Cardiac muscle cell (in vitro differentiated cells and primary cell): ENCODE data around the gene MRPL39. TPM values are rescaled to one million over a fixed set of nuclear protein-coding genes. Genes with fewer than 3 reads are reported as not detected.
A peak's percentile ranks its signal among the peaks of the same experiment; 100 is the strongest.

Experiments used
- DNase-seq, 2 donors: peaks; one replicate each; pipeline versions ENCODE4 v3.0.0 to v3.0.0-alpha.2; 2010 to 2017; ENCODE audit warnings: low read depth in 1 of 2, low spot score in 1 of 2
- H3K27ac ChIP-seq: fragments of 200-600 bp; sonication (generic); 2 replicates; pipeline ENCODE4 v1.5.1; 2016
- H3K27me3 ChIP-seq: fragments of 200-600 bp; sonication (generic); 2 replicates; pipeline ENCODE4 v1.6.0; 2016; ENCODE audit warnings: control low read depth
- H3K36me3 ChIP-seq: fragments of 200-600 bp; sonication (generic); 2 replicates; pipeline ENCODE4 v1.5.1; 2016; ENCODE audit warnings: control low read depth
- H3K4me1 ChIP-seq: fragments of 200-600 bp; sonication (generic); 2 replicates; pipeline ENCODE4 v1.8.1; 2017; ENCODE audit warnings: low read depth, mild to moderate bottlenecking, mixed run types
- H3K4me3 ChIP-seq: fragments of 200-600 bp; sonication (generic); 2 replicates; pipeline ENCODE4 v1.5.1; 2016; ENCODE audit warnings: mild to moderate bottlenecking
- H3K9me3 ChIP-seq: fragments of 200-600 bp; sonication (generic); 2 replicates; pipeline ENCODE4 v1.5.1; 2017; ENCODE audit warnings: low read depth, mild to moderate bottlenecking, control low read depth
- polyA plus RNA-seq: library from polyadenylated mRNA; unstranded; fragments of >200 nt; fragmentation: Nextera tagmentation; extraction: Ambion mirVana; gene quantifications from 2 replicates; pipeline ENCODE4 v1.2.1, GENCODE V29; 2016
- total RNA-seq: library from RNA; depleted of rRNA; stranded (reverse); fragments of >200 nt; gene quantifications from 2 replicates; pipeline ENCODE4 v1.2.3, GENCODE V29; 2016
- TF ChIP-seq, protein P1 (sequence below): IDR thresholded peaks from 2 replicates; pipeline ENCODE4 v1.5.1; 2012; ENCODE audit warnings: low read depth, mild to moderate bottlenecking, low read length

MRPL39 gene
- total and polyA plus RNA-seq, 2 experiments from 2014 or later, result 25.1 to 87.9 TPM

DNA sequence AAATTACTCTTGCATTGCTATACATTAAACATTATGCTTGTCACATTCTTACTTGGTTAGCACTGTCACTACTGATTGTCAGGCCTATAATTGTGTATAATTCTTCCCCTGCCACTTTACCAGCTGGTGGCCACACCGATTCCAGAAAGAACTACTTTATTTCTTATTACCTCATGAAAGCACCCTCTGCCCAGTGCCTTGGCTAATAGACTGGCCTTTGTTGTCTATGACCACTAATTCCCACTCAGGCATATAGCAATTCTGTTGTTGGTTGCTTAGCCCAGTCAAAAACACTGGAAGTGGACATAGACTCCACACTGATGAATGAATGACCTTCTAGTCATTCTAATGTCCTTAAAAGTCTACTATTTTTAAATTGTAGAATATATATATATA, 35.6 kb downstream of the MRPL39 start:
- no peak overlapping the region for H3K4me3 ChIP-seq

DNA sequence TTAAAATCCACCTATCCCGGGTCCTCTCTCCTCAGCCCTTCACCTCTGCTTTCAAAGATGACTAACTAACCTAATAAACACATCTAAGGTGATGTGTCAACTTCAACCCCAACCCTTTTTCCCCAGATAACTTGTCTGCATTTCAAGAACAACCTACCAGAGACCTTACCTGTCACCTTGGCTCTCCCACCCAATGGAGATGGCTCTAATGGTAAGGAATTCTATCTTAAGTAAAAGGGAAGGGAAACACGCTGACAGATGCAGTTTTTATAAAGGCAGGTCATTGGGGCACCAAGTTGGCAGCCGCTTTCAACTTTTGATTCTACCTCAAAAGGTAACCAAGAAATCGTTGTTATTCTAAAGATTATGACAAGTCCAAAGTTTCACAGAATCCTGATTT, 37.6 kb downstream of the MRPL39 start:
- no peak for DNase-seq
- Histone ChIP-seq H3K4me1 (no peaks in the 10 kb centered on the region), H3K4me3 (no peak overlapping the region), H3K36me3 (no peaks in the 10 kb centered on the region), H3K27ac (no peak overlapping the region), H3K27me3 (no peaks in the 10 kb centered on the region), H3K9me3 (no peaks in the 10 kb centered on the region)
- TF ChIP-seq, protein P1, sequence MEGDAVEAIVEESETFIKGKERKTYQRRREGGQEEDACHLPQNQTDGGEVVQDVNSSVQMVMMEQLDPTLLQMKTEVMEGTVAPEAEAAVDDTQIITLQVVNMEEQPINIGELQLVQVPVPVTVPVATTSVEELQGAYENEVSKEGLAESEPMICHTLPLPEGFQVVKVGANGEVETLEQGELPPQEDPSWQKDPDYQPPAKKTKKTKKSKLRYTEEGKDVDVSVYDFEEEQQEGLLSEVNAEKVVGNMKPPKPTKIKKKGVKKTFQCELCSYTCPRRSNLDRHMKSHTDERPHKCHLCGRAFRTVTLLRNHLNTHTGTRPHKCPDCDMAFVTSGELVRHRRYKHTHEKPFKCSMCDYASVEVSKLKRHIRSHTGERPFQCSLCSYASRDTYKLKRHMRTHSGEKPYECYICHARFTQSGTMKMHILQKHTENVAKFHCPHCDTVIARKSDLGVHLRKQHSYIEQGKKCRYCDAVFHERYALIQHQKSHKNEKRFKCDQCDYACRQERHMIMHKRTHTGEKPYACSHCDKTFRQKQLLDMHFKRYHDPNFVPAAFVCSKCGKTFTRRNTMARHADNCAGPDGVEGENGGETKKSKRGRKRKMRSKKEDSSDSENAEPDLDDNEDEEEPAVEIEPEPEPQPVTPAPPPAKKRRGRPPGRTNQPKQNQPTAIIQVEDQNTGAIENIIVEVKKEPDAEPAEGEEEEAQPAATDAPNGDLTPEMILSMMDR, result no peak

More for the DNA sequence above, 35.6 kb downstream of the MRPL39 start:
- Histone ChIP-seq H3K27ac (no peak overlapping the region), H3K36me3 (no peaks in the 10 kb centered on the region), H3K9me3 (no peaks in the 10 kb centered on the region), H3K27me3 (no peaks in the 10 kb centered on the region), H3K4me1 (no peaks in the 10 kb centered on the region)
- no peak for DNase-seq
- TF ChIP-seq, protein P1, result no peak

DNA sequence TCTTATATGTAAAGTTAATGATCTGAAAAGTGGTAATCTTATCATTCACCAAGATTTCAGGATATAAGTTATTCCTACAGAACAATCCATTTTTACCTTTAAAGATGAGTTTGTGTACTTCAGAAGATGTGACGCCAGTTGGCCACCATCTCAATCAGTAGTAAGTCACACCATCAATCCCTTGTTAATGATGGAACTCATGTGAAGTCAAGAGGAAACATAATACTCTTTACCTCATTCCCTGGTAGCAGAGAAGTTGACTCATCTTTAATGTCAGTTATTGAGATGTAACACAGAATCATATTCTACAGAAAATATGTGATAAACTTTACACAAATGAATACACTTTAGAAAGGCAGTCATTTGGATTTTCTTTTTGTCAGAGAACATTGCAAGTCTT, 38.2 kb downstream of the MRPL39 start:
- DNase-seq, result no peak
- Histone ChIP-seq H3K27ac (no peak overlapping the region), H3K4me1 (no peaks in the 10 kb centered on the region), H3K27me3 (no peaks in the 10 kb centered on the region), H3K36me3 (no peaks in the 10 kb centered on the region), H3K4me3 (no peak overlapping the region), H3K9me3 (no peaks in the 10 kb centered on the region)
- TF ChIP-seq, protein P1, result no peak

DNA sequence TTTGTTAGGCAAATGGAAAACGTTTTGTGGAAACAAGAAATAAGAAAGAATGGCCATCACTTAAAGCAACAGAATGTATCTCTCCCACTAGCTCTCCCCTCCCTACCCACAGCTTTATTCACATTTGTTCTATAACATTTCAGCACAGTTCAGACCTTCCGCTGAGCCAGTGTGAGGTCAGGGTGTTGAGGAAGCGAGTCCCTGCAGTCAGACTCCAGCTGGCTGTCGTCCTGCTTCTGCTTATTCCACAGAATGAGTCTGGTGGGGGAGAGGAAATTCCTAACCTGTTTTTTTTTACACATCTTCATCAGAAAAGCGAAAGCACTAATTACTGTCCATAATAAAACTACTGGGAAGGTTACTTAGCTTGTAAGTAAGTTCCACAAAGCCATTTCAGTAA, 39.0 kb downstream of the MRPL39 start:
- no peak overlapping the region for H3K4me3 ChIP-seq
- TF ChIP-seq, protein P1, result no peak
- H3K27me3 ChIP-seq, result no peaks in the 10 kb centered on the region
- H3K9me3 ChIP-seq, result no peaks in the 10 kb centered on the region
- peak; percentile 10 to 85 for DNase-seq
- no peaks in the 10 kb centered on the region for H3K4me1 ChIP-seq
- H3K36me3 ChIP-seq, result no peaks in the 10 kb centered on the region
- no peak overlapping the region for H3K27ac ChIP-seq

DNA sequence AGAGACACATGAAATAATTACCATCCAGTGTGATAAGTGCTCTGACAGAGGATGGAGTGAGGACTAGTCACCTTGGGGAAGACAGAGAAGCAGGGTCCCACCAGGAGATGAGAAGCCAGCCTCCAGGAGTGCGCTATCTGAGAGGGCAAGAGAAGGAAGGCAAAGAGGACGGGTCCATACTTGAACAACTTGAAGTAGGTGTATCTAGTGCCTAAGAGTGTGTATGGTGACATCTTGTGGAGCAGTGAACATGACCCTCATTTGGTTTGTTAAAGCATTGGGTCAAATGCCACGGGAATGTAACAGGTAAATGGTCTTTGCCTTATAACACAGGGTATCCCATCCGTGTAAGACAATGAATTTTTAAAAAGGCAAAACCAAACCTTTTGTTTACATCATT, 39.8 kb downstream of the MRPL39 start:
- Histone ChIP-seq H3K27me3 (no peaks in the 10 kb centered on the region), H3K4me3 (no peak overlapping the region), H3K27ac (no peak overlapping the region), H3K9me3 (no peaks in the 10 kb centered on the region), H3K4me1 (no peaks in the 10 kb centered on the region), H3K36me3 (no peaks in the 10 kb centered on the region)
- DNase-seq, result no peak
- TF ChIP-seq, protein P1, result no peak

DNA sequence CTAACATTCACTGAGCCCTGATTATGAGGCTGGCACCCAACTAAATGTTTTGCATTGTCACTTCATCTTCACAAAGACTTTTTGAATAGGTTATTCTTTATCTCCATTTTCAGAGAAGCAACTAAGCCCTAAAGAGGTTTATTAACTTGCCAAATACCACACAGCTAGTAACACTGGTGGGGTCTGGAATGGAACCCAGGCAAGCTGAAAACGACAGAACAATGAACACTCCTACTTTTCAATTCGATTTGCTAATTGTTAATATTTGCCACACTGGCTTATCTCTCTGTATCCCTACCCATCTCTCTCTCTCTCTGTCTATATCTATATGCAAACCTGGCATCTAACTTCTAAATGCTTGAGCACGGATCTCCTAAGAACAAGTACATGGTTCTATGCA, 40.6 kb downstream of the MRPL39 start:
- Histone ChIP-seq H3K4me1 (no peaks in the 10 kb centered on the region), H3K27me3 (peaks cover 5% of the 10 kb centered on the region), H3K36me3 (no peaks in the 10 kb centered on the region), H3K27ac (no peak overlapping the region), H3K9me3 (no peaks in the 10 kb centered on the region), H3K4me3 (no peak overlapping the region)
- DNase-seq, result no peak
- TF ChIP-seq, protein P1, result no peak
